ENCODE data around the gene TMTC2. TPM values are rescaled to one million over a fixed set of nuclear protein-coding genes. Genes with fewer than 3 reads are reported as not detected.

Gene TMTC2
- total and polyA plus RNA-seq, 10 of the 15 experiments (the other 5 are each of a cell fraction or from before 2014, with no cell fraction given), result 0.14 to 9.7 (median 1.2) TPM

- no peak for DNase-seq (ENCODE audit: low read depth, low spot score)
- H3K9me3 ChIP-seq (replicated peaks; ENCODE audit: control insufficient read depth, insufficient read depth, low read length), result no peaks in the 10 kb centered on the region
- SMC1A ChIA-PET (ENCODE audit: uncharacterized antibody, unreplicated experiment), result no interaction called here
- no peak overlapping the region for H3K4me2 ChIP-seq (ENCODE audit: control insufficient read depth, insufficient read depth)
- no TSS peak for BruUV-seq (replicated peaks)
- ATAC-seq, result no peak
- H3K4me3 ChIP-seq, result no peak overlapping the region
- no peak overlapping the region for H3K9ac ChIP-seq (ENCODE audit: control insufficient read depth, insufficient read depth, low read length)
- no peaks in the 10 kb centered on the region for H3K4me1 ChIP-seq (ENCODE audit: control insufficient read depth, insufficient read depth, low read length)
- no peak overlapping the region for H2AFZ ChIP-seq (ENCODE audit: control insufficient read depth, low read depth, low read length)
- intact Hi-C loops (cut with micrococcal nuclease; ENCODE audit: unreplicated experiment) (no loop called here), in situ Hi-C loops (cut with MboI) (no loop called here)
- POLR2A ChIA-PET, result no interaction called here
- WGBS (ENCODE audit: insufficient coverage, insufficient replicate concordance, low lambda C conversion rate, missing lambda C conversion rate), result 45% methylated on average over 4 of the region's 4 CpGs
- CTCF ChIA-PET, result interaction anchor here (1.0 kb wide), 1 partner anchor 12 kb away, joined by 3 read pairs; no protein-coding TSS in a partner anchor
- H3K79me2 ChIP-seq (ENCODE audit: control insufficient read depth, insufficient read depth, low read length), result no peaks in the 10 kb centered on the region
- no peak for TF ChIP-seq ZBED1 (IDR thresholded peaks at IDR 0.05; ENCODE audit: borderline replicate concordance)
- TF ChIP-seq MLLT1 (IDR thresholded peaks at IDR 0.05), result no peak
- TF ChIP-seq, protein P1, sequence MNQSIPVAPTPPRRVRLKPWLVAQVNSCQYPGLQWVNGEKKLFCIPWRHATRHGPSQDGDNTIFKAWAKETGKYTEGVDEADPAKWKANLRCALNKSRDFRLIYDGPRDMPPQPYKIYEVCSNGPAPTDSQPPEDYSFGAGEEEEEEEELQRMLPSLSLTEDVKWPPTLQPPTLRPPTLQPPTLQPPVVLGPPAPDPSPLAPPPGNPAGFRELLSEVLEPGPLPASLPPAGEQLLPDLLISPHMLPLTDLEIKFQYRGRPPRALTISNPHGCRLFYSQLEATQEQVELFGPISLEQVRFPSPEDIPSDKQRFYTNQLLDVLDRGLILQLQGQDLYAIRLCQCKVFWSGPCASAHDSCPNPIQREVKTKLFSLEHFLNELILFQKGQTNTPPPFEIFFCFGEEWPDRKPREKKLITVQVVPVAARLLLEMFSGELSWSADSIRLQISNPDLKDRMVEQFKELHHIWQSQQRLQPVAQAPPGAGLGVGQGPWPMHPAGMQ (IDR thresholded peaks at IDR 0.05; ENCODE audit: borderline replicate concordance), result no peak
- no peaks in the 10 kb centered on the region for H3K27me3 ChIP-seq (replicated peaks in 1 of 2; ENCODE audit: control insufficient read depth in 2 of 2, insufficient read depth in 2 of 2, low read length in 1 of 2)
- H3K36me3 ChIP-seq (ENCODE audit: control insufficient read depth in 2 of 2, insufficient read depth in 2 of 2, low read length in 1 of 2), result no peaks in the 10 kb centered on the region
- no peak overlapping the region for H3K27ac ChIP-seq (ENCODE audit: control insufficient read depth, insufficient read depth)
- H4K20me1 ChIP-seq (ENCODE audit: control insufficient read depth, insufficient read depth), result no peaks in the 10 kb centered on the region
- no peak for FAIRE-seq
- RAD21 ChIA-PET (ENCODE audit: unreplicated experiment), result no interaction called here
Observed at GRCh38 chr12:82671673-82672195, 15.0 kb upstream of the TMTC2 start.

Data from GM12878 (cell line).